ENCODE measurements around the gene OR2A7.
"Not testable (repeated sequence)": the region's sequence is repeated elsewhere in the genome, so short reads cannot be mapped to it uniquely, and the experiment has no call there.

Gene OR2A7

GRCh38 chr7:144264692-144265091, at the start of gene OR2A7:
TSS of gene OR2A7 (minus strand) at chr7:144264792. CDS start at chr7:144259628, 5,164 bp downstream.
- DNase-seq, result not testable (repeated sequence)

- DNase-seq, result not testable (repeated sequence)
Observed at GRCh38 chr7:144311872-144312469, 47.4 kb upstream of the OR2A7 start, which contains the start of gene OR2A1. TSS of gene OR2A1 (plus strand) at chr7:144312419. CDS start at chr7:144318125, 5,706 bp downstream.

- DNase-seq, result not testable (repeated sequence)
Observed at GRCh38 chr7:144311218-144311617, 46.6 kb upstream of the OR2A7 start.

- not testable (repeated sequence) for DNase-seq
Observed at GRCh38 chr7:144309702-144310101, 45.1 kb upstream of the OR2A7 start.

GRCh38 chr7:144305156-144305555, 40.6 kb upstream of the OR2A7 start:
- DNase-seq, result not testable (repeated sequence)

- DNase-seq, result not testable (repeated sequence)
Observed at GRCh38 chr7:144303607-144304006, 39.0 kb upstream of the OR2A7 start.

- not testable (repeated sequence) for DNase-seq
Observed at GRCh38 chr7:144302578-144303303, 38.1 kb upstream of the OR2A7 start.

- DNase-seq, result not testable (repeated sequence)
Observed at GRCh38 chr7:144293794-144294499, 29.4 kb upstream of the OR2A7 start.

GRCh38 chr7:144292384-144293161, 28.0 kb upstream of the OR2A7 start:
- not testable (repeated sequence) for DNase-seq

- not testable (repeated sequence) for DNase-seq
Observed at GRCh38 chr7:144291607-144292006, 27.0 kb upstream of the OR2A7 start.

GRCh38 chr7:144287171-144287784, 22.7 kb upstream of the OR2A7 start:
- DNase-seq, result not testable (repeated sequence)

- DNase-seq, result not testable (repeated sequence)
Observed at GRCh38 chr7:144283716-144284115, 19.1 kb upstream of the OR2A7 start.

- not testable (repeated sequence) for DNase-seq
Observed at GRCh38 chr7:144282490-144282889, 17.9 kb upstream of the OR2A7 start.

GRCh38 chr7:144281981-144282380, 17.4 kb upstream of the OR2A7 start:
- not testable (repeated sequence) for DNase-seq

- DNase-seq, result not testable (repeated sequence)
Observed at GRCh38 chr7:144280010-144280409, 15.4 kb upstream of the OR2A7 start.

GRCh38 chr7:144275281-144275680, 10.7 kb upstream of the OR2A7 start:
- not testable (repeated sequence) for DNase-seq

GRCh38 chr7:144269188-144269587, 4.6 kb upstream of the OR2A7 start, which contains the start of gene CTAGE8:
TSS of gene CTAGE8 (minus strand) at chr7:144269288. CDS start at chr7:144269250, 38 bp downstream.
- DNase-seq, result not testable (repeated sequence)

GRCh38 chr7:144262128-144262527, 2.5 kb downstream of the OR2A7 start:
- DNase-seq, result not testable (repeated sequence)

- not testable (repeated sequence) for DNase-seq
Observed at GRCh38 chr7:144259067-144259466, 5.5 kb downstream of the OR2A7 start.

GRCh38 chr7:144256112-144256511, 8.5 kb downstream of the OR2A7 start:
- DNase-seq, result no peak

- DNase-seq, result no peak
Observed at GRCh38 chr7:144255471-144255897, 9.1 kb downstream of the OR2A7 start.

GRCh38 chr7:144252307-144252706, 12.3 kb downstream of the OR2A7 start:
- DNase-seq, result not testable (repeated sequence)

All from DMS79 treated with DMSO at 0.1 percent for 48 hours (cell line).